Posterior cingulate gyrus (tissue), 11 donors: ENCODE data around the gene SPTLC2.
A peak's percentile ranks its signal among the peaks of the same experiment; 100 is the strongest.

Experiments
- DNase-seq, 10 donors: peaks; one replicate each; pipeline versions ENCODE4 v3.0.0 to v3.0.0-alpha.2; 2020 to 2021; ENCODE audit warnings: mixed read lengths in 3 of 10
- intact Hi-C: fragments of 100-400 bp; cut with DNase I; formaldehyde crosslinking; loops from one replicate; pipeline ENCODE4 v1.15.1; 2023

Gene SPTLC2

DNA sequence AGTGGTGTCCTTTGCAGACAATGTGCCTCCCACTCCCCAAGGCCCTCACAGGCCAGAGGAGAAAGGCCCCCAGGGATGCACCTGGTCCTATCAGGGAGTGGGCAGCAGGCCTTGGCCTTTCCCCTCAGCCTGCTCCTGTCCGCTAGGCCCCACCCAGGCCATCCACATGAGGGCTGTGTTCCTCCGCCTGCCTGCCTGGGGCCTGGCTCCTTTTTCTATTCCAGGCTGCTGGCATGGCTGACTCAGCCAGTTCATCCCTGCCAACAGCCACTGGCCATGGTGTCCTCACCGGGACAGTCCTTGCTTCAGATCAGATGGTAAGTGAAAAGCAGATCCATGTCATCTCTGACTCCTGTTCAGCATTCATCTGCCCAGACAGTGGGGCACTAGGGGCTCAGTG lies 131.2 kb downstream of the SPTLC2 start:
- intact Hi-C loops, result no loop called here
- peak in 1 of 10 donors; percentile 61 for DNase-seq

DNA sequence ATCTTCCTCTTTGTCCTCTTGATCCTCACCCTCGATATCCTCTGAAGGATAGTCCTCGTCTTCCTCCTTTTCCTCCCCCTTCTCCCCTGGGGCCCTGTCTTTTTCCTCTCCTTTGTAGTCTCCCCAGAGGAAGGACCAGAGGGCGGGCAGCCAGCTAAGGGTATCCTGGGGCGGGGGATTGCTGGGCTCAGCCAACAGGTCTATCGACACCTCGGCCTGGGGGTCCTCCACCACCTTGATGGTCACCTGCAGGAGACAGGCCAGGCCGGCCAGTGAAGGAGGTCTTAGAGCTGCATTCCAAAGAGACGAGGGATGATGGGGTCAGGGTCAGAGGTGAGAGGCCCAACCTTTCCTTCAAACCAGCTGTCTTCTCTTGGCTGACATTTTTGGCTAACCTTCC lies 134.0 kb downstream of the SPTLC2 start:
- intact Hi-C loops, result no loop called here
- DNase-seq, result peak in 1 of 10 donors; percentile 49

DNA sequence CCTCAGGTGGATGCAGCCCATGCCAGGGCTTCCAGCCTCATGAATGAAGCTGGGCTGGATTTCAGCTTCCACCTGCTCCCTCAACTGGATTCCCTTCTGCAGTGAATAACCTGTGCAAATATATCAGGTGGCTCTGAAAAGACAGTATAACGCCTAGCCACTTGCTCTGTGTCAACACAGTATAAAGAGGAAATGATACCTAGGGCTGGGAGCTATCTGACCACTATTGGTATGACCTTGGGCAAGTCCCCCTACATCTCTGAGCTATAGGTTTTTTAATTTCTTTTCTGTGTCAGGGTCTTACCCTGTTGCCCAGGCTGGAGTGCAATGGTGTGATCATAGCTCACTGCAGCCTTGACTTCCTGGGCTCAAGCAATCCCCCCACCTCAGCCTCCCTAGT lies 137.6 kb downstream of the SPTLC2 start:
- intact Hi-C loops, result no loop called here

DNA sequence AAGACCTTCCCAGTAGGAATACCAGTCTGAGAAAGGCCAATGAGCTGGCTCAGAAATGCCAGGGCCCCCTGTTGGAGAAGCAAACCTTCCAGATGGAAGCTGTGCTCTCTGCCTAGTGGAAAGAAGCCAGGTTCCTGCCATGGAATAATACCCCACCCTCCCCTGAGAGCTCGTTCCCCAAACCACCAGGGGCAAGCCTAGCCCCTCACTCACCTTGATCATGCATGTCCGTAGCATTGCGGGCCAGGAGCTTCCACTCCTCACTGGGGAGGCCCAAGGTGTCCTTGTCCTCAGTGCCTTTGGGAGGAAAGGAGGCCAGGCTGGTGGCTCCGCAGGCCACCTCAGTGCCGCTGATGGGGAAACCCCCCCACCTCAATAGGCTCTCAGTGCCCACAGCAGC lies 138.4 kb downstream of the SPTLC2 start:
- peak in 1 of 10 donors; percentile 49 for DNase-seq
- intact Hi-C loops, result no loop called here

More for the DNA sequence above, 137.6 kb downstream of the SPTLC2 start:
- DNase-seq, result peak in 1 of 10 donors; percentile 2

DNA sequence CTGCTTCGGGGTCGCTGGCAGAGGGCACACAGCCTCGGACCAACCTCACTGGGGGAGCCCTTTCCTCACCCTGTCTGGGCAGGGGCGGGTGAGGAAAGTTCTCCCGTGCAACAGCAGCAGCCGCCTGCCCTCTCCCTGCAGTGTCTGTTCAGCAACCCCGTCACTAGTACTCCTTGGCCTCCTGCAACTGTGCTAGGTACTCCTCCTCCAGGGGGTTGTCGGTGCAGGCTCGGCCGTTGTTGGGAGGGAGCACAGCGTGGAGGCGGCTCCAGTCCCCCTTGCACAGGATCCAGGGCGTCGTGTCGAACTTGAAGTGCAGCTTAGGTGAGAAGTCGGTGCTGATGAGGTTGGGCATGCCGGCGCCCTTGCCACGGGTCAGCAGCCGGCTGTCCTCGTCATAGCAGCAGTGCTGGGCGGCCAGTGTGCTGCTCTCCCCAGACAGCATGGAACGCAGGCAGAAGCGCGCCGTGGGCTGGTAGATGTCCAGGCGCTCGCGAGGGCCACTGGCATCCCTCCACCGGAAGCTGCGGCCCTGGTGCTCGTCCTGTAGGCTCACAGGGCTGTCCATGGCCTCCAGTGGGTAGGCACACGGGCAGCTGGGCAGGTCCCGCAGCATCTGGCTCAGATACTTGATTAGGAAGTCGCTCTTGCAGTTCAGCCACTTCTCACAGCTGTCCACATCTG lies 140.9 kb downstream of the SPTLC2 start:
- DNase-seq, result peak in 1 of 10 donors; percentile 77
- intact Hi-C loops, result no loop called here

DNA sequence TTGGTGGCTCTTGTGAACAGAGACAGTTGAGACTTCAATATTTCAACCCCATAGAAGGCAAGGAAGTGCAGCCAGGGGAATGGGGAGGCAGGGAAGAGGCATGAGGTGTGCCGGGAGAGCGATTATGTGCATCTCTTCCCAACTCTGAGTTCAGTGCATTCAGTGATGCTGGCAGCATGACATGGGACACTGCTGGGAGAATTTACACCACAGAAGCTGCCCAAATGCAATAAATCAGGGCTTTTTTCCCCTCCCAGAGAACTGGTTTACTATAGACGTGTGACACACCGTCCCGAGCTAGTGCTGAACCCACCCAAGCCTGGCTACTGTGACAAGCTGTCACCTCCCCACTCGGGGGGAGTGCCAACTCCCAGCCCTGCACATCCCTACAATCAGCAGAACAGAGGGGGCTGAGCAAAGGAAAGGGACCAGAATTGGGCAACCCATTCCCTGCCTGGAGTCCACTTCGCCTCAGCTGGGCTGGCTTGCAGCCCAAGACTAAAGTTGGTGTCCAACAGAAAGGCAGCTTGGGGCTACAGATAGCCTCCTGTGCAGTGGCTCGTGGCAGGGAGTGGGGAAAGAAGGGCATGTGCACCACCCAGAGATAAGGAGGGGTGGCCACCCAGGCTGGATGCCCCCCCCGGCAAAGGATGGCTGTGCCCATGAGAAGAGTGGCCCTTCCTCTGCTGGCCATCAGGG lies 141.8 kb downstream of the SPTLC2 start:
- intact Hi-C loops, result no loop called here
- peak in 1 of 10 donors; percentile 36 for DNase-seq

DNA sequence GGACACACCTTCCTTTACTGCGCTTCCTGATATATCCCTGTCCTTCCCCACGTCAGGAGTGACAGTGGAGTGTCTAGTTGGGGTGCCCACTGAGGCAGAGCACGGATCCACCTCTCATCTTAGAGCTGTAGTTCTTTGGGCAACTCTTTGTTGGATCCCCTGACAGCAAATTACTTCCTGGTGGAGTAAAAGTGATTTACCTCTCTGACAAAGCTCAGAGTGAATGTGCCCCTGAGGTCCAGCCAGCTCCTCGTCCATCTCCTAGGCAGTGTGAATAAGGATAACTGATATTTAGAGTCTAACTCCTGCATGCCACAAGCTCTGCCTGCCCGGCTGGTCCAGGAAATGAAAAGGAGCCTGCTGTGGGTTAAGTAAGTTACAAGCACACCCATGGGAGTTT lies 142.5 kb downstream of the SPTLC2 start:
- intact Hi-C loops, result no loop called here

DNA sequence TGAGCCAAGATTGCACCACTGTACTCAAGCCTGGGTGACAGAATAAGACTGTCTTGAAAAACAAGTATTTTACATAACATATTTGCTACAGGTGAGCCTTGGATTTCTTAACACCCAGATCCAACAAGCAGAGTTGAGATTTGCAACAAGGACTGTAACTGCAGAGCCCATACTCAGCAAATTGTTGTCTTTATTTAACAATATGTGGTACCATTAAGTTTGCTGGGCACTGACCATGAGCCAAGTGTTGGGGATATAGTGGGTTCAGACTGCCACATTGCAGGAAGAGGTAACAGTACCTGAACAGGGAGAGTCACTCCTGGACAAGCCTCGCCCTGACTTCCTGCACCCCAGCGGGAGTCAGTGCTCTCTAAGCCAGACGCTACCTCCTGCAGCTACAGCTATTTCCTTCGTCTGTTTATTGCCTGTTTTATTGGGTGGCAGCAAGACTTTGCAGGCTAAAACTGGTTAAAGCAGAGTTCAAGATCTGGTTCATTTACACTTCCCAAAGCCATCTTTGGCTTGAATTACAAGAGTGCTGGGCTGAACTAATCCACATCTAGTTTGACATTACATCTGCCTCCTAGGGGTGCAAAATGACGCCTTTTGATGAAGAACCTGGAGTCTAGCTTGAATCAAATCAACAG lies 146.1 kb downstream of the SPTLC2 start:
- intact Hi-C loops, result no loop called here
- no peak for DNase-seq

More for the DNA sequence above, 142.5 kb downstream of the SPTLC2 start:
- no peak for DNase-seq

DNA sequence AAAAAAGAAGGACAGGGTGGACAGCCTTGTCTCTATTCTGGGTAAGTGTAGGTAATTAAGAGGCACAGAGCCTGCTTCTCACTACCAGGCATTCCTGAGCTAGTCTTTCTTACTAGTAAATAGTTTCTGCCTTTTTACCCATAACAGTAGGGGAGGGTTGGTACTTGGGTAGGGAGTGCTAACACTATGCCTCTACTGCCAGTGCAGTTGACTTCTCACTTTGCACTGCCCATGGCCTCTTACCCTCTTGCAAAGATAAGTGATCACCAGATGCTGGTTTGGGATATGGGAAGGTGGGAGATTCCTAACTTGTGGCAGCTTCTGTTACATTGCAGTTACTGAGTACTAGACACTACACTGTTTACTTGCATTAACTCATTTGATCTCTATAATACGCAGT lies 146.9 kb downstream of the SPTLC2 start:
- intact Hi-C loops, result no loop called here

DNA sequence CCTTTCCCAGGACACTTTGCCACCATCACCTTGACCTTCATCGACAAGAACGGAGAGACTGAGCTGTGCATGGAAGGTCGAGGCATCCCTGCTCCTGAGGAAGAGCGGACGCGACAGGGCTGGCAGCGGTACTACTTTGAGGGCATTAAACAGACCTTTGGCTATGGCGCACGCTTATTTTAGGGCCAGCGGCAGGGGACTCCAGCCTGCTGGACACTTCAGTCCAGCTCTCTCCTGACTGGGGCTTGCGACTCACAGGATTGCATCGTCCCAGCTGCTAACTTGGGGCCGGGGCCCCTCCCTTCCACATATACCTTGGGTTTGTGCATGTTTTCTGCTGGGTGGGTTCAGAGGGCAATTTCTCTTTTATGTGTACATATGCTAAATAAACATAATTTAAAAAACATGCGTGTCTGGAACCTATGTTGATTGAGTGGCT lies 147.4 kb downstream of the SPTLC2 start:
- DNase-seq, result no peak
- intact Hi-C loops, result no loop called here

More for the DNA sequence above, 146.9 kb downstream of the SPTLC2 start:
- no peak for DNase-seq

DNA sequence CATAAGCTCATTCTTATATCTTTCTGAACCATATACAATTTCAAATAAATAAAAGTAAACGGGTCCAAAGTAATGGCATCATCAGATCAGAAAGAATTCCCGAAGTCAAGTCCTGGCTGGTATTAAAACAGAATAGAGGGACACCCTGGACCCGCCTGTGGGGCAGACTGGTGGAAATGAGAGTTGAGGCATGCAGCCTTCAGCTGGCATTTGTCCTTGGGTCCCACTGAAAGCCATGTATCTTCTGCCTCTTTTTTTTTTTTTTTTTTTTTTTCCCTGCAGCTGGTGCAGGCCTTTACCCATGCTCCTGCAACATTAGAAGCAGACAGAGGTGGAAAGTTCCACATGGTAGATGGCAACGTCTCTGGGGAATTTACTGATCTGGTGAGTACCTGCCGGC lies 148.6 kb downstream of the SPTLC2 start:
- no peak for DNase-seq
- intact Hi-C loops, result no loop called here

DNA sequence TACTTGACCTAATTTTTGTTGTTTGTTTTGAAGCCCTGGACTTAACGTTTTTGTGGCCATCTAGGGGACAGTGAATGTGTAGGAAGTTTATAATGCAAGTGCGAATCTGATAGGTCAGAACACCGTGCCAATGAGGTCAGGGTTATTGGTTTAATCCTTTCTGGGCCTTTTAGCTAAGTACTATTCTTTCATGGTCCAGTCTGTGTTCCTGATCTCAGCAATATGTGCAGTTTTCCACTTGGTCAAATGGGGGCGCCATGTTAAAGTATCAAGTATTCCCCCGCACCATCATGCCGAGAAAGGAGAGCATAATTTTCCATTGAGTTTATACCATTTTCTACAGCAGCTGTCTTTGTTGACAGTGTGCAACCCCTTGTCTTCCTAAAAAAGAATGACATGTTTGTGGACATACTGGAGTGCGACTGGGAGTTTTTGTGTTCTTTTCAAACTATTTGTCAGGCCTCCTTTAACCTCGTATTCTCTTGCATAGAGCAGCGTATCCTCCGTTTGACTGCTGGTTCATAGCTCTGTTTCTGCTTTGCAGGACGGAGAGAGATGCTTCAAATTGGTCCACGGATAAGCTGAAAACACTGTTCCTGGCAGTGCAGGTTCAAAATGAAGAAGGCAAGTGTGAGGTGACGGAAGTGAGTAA lies 157.2 kb downstream of the SPTLC2 start:
- DNase-seq, result peak in 6 of 10 donors; percentile 40 to 87 (median 70)
- intact Hi-C loops, result loop anchor here (2.0 to 10.0 kb wide), 4 partner anchors 84 to 248 kb away; partner anchors contain the start of genes ALKBH1, SAMD15, SLIRP and SPTLC2

DNA sequence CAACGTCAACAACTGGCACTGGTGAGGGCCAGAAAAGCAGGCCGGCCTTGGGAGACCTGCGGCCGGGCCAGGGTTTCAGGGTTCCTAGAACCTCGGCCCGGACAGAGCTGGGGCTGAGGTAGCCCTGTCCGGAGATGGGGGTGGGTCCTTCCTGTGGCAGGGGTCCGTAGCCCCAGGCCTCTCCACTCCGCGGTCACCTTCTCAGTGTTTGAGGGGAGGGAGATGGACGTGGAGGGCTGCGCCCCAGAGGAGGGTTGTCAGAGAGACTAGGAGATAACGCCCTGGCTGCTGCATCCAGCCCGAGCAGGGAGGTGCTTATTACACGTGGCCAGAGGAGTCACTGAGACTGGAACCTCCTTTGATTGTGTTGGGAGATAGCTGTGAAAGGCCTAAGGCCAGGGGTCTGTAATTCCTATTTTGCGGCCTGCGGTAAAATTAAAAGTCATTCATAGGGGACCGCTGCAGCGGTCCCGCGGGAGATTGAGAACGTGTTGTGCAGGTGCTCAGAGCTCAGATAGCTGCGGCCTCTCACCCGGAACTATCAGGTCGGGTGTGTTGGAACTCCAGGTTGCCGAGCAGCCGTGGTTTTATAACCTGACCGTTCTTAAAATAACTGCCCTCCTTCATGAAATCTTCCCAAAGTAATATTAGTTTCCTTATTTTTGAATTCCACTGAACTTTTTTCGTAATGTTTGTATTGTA lies 158.0 kb downstream of the SPTLC2 start:
- intact Hi-C loops, result loop anchor here (2.0 to 10.0 kb wide), 4 partner anchors 84 to 249 kb away; partner anchors contain the start of genes ALKBH1, SAMD15, SLIRP and SPTLC2
- DNase-seq, result peak in 1 of 10 donors; percentile 24

DNA sequence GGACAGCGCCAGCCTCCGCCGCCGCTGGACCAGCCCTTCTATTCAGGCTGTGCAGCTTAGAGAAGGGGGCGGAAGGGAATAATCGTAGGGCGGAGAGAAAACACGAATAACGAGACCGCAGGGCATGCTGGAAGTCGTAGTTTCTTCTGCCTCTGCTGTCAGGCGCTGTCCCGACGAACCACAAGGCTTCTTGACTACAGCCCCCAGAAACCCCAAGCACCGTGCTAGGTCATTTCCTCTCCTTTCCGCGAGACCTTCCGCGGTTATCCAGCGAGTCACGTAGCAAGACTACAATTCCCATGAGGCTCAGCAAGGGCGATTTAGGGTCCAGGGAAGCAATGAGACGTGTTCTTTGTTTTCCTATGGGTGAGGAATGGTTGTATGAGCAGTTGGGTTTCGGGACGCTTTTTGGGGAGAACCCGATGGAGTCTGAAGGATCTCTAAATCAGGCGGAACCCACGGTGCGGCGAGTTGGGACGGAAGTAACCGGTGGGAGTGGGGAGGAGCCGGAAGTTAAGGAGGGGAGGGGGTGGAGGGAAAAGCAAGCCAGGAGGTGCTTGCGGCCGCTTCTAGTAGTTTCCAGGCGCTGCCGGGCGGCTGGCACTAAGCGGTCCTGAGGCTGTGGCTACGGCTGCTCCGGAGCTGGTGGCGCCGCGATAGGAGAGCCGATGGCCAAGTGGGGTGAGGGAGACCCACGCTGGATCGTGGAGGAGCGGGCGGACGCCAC lies 158.8 kb downstream of the SPTLC2 start, which contains the start of the genes AHSA1 and VIPAS39:
Gene AHSA1, plus strand, starts transcription at position 572 of the 727 bp plus-strand sequence. Its CDS starts 97 bp downstream, at position 669.
Gene VIPAS39, minus strand, starts transcription at position 80 of the 727 bp plus-strand sequence. CDS start 3,499 bp downstream, outside the sequence.
- intact Hi-C loops, result loop anchor here (2.0 to 10.0 kb wide), 5 partner anchors 83 to 250 kb away; partner anchors contain the start of genes ALKBH1, GSTZ1, POMT2 and SAMD15
- DNase-seq, result peak; percentile 92 to 99 (median 95)

DNA sequence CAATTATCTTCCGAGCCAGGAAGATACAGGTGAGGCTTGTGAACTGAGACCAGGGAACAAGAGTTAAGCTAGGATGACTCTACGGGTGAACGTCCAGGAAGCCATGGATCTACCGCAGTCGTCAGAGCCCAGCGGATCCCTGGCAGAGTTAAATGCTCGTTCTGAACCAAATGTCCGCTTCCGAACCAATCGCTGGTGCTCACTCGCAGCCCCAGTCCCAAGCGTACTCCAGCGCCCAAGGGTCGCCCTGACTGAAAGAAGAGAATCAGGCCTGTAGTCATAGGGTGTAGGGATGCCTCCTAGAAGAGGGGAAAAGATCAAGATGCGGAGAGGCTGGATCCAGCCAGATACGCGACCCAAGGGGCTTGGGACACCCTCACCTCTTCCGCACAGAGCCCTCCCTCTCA lies 159.3 kb downstream of the SPTLC2 start:
- intact Hi-C loops, result loop anchor here (2.0 to 10.0 kb wide), 3 partner anchors 82 to 250 kb away; partner anchors contain the start of genes ALKBH1, GSTZ1, POMT2 and SAMD15
- peak in 3 of 10 donors; percentile 19 to 75 (median 71) for DNase-seq
